B cell (primary cell): ENCODE measurements around the gene GLCCI1.

ENCODE experiments used
- EZH2 ChIP-seq: IDR thresholded peaks from 2 replicates; pipeline ENCODE4 v1.6.1; 2012; ENCODE audit warnings: borderline replicate concordance, low read depth, mild to moderate bottlenecking, moderate library complexity, low read length; ENCODE audit not compliant: insufficient read depth, poor library complexity, severe bottlenecking
- TF ChIP-seq, protein P1 (sequence below): fragments of 200-600 bp; IDR thresholded peaks from one replicate; pipeline ENCODE4 v1.8.0; 2022; ENCODE audit warnings: antibody characterized with exemption, mild to moderate bottlenecking

DNA sequence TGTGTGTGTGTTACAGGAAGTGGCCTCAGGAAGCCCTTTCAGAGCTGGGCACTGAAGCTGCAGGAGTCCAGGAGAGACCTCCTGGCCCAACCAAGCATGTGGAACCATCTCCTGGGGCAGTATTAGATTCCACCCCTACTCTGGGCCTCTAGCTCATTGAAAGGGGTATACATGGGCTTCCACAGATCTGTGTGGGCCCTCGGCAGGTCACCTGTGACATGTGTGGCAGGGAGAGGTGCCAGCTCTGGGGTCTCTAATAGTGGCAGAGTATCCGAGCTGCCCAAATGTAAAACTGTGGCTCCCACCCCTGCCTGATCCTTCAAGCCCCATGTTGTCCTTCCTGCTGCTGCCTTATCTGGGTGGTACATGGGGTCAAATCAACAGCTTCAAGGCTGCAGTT is 144.1 kb downstream of the GLCCI1 start:
- TF ChIP-seq, protein P1, sequence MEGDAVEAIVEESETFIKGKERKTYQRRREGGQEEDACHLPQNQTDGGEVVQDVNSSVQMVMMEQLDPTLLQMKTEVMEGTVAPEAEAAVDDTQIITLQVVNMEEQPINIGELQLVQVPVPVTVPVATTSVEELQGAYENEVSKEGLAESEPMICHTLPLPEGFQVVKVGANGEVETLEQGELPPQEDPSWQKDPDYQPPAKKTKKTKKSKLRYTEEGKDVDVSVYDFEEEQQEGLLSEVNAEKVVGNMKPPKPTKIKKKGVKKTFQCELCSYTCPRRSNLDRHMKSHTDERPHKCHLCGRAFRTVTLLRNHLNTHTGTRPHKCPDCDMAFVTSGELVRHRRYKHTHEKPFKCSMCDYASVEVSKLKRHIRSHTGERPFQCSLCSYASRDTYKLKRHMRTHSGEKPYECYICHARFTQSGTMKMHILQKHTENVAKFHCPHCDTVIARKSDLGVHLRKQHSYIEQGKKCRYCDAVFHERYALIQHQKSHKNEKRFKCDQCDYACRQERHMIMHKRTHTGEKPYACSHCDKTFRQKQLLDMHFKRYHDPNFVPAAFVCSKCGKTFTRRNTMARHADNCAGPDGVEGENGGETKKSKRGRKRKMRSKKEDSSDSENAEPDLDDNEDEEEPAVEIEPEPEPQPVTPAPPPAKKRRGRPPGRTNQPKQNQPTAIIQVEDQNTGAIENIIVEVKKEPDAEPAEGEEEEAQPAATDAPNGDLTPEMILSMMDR = no peak
- no peak for TF ChIP-seq EZH2
